SK-N-SH (cell line): ENCODE measurements around the gene LRRC2. TPM values are rescaled to one million over a fixed set of nuclear protein-coding genes. Genes with fewer than 3 reads are reported as not detected.

Experiments
- CTCF ChIA-PET: fragments of 300-600, 350-600 bp; formaldehyde crosslinking; extraction: SDS; loops from one replicate; lab custom pipeline; 2021; lab: Yijun Ruan, JAX
- POLR2A ChIA-PET: fragments of 350-600 bp; sonication (Branson Sonifier 250); formaldehyde crosslinking; extraction: SDS; loops from one replicate; lab custom pipeline; 2020; ENCODE audit warnings: antibody characterized with exemption, inconsistent platforms; lab: Yijun Ruan, JAX
- DNase-seq: peaks from one replicate; pipeline ENCODE4 v3.0.0; 2012
- H2AFZ ChIP-seq: fragments of 200-600 bp; sonication (generic); 2 replicates; pipeline ENCODE4 v1.8.1; 2016; ENCODE audit warnings: antibody characterized with exemption, mild to moderate bottlenecking, low read depth
- H3F3A ChIP-seq: fragments of 200-600 bp; sonication (generic); replicated peaks from 2 replicates; pipeline ENCODE3; 2016; ENCODE audit warnings: antibody characterized with exemption, mild to moderate bottlenecking; ENCODE audit not compliant: insufficient read depth
- H3K27ac ChIP-seq, 2 experiments: fragments of 200-500 bp in 1 of 2; fragments of 200-600 bp in 1 of 2; sonication (Bioruptor generic) in 1 of 2; sonication (generic), shearing (Covaris generic) in 1 of 2; 2 replicates each; pipeline versions ENCODE4 v1.5.1 to v1.6.1; 2014 to 2016; ENCODE audit warnings: low read depth in 2 of 2, inconsistent platforms in 1 of 2, low read length in 1 of 2, mild to moderate bottlenecking in 1 of 2, mixed read lengths in 1 of 2
- H3K27me3 ChIP-seq: fragments of 200-600 bp; sonication (generic), shearing (Covaris generic); 2 replicates; pipeline ENCODE4 v1.6.1; 2016; ENCODE audit warnings: mixed run types; ENCODE audit not compliant: insufficient read depth
- H3K36me3 ChIP-seq, 2 experiments: fragments of 200-500 bp in 1 of 2; fragments of 200-600 bp in 1 of 2; sonication (Bioruptor generic) in 1 of 2; sonication (generic) in 1 of 2; replicated peaks in 1 of 2; 2 replicates each; pipeline versions ENCODE3 to v1.5.1; 2014 to 2016; ENCODE audit warnings: low read length in 1 of 2, mild to moderate bottlenecking in 1 of 2; ENCODE audit not compliant: insufficient read depth in 2 of 2, control insufficient read depth in 1 of 2
- H3K4me1 ChIP-seq, 2 experiments: fragments of 200-500 bp in 1 of 2; fragments of 200-600 bp in 1 of 2; sonication (Bioruptor generic) in 1 of 2; sonication (generic), shearing (Covaris generic) in 1 of 2; 2 replicates each; pipeline versions ENCODE4 v1.5.1 to v1.6.1; 2014 to 2016; ENCODE audit warnings: low read depth in 1 of 2, low read length in 1 of 2, mixed run types in 1 of 2; ENCODE audit not compliant: insufficient read depth in 2 of 2, control insufficient read depth in 1 of 2
- H3K4me2 ChIP-seq: fragments of 200-600 bp; sonication (generic), shearing (Covaris generic); 2 replicates; pipeline ENCODE4 v1.6.1; 2017; ENCODE audit warnings: mixed run types
- H3K4me3 ChIP-seq, 2 experiments: fragments of 200-500 bp in 1 of 2; fragments of 200-600 bp in 1 of 2; sonication (Bioruptor generic) in 1 of 2; sonication (generic), shearing (Covaris generic) in 1 of 2; 2 replicates each; pipeline versions ENCODE4 v1.5.1 to v1.8.1; 2014 to 2016; ENCODE audit warnings: low read depth in 2 of 2, inconsistent platforms in 1 of 2, low read length in 1 of 2, mild to moderate bottlenecking in 1 of 2, mixed read lengths in 1 of 2, moderate library complexity in 1 of 2
- H3K79me2 ChIP-seq: fragments of 200-600 bp; sonication (generic); 2 replicates; pipeline ENCODE4 v1.8.1; 2017; ENCODE audit warnings: mild to moderate bottlenecking; ENCODE audit not compliant: insufficient read depth
- H3K9ac ChIP-seq: fragments of 200-600 bp; sonication (generic); 2 replicates; pipeline ENCODE4 v1.6.1; 2017; ENCODE audit warnings: mixed run types
- H3K9me2 ChIP-seq: fragments of 200-600 bp; sonication (generic); 2 replicates; pipeline ENCODE4 v1.6.1; 2017; ENCODE audit warnings: mixed run types
- H3K9me3 ChIP-seq: fragments of 200-600 bp; sonication (generic); 2 replicates; pipeline ENCODE4 v1.6.1; 2017; ENCODE audit warnings: mixed run types, mild to moderate bottlenecking, moderate library complexity
- H4K20me1 ChIP-seq: fragments of 200-600 bp; sonication (generic); 2 replicates; pipeline ENCODE4 v1.6.1; 2017; ENCODE audit warnings: mild to moderate bottlenecking, mixed run types; ENCODE audit not compliant: insufficient read depth
- ELF1 ChIP-seq: IDR thresholded peaks from 2 replicates; pipeline ENCODE4 v1.4.0; 2012
- FOXM1 ChIP-seq: IDR thresholded peaks from 2 replicates; pipeline ENCODE4 v1.4.0; 2012; ENCODE audit warnings: low read depth, mild to moderate bottlenecking
- GATA2 ChIP-seq: sonication (generic); formaldehyde crosslinking; IDR thresholded peaks from 2 replicates; pipeline ENCODE4 v1.5.0; 2020; ENCODE audit warnings: mild to moderate bottlenecking, missing genetic modification reagents
- NRF1 ChIP-seq: IDR thresholded peaks from 2 replicates; pipeline ENCODE4 v1.6.1; 2012; ENCODE audit warnings: low read depth, mild to moderate bottlenecking, low read length
- REST ChIP-seq: IDR thresholded peaks from 2 replicates; pipeline ENCODE4 v1.6.1; 2012; ENCODE audit warnings: mild to moderate bottlenecking, low read depth, low read length, moderate library complexity
- RXRA ChIP-seq: IDR thresholded peaks from 2 replicates; pipeline ENCODE4 v1.4.0; 2012; ENCODE audit warnings: low read depth, mild to moderate bottlenecking, borderline replicate concordance
- SMC3 ChIP-seq: IDR thresholded peaks from 2 replicates; pipeline ENCODE4 v1.6.1; 2012; ENCODE audit warnings: low read depth, low read length, improper control_type of control experiment
- TAF1 ChIP-seq: IDR thresholded peaks from 2 replicates; pipeline ENCODE4 v1.6.1; 2012; ENCODE audit warnings: low read depth, mild to moderate bottlenecking, low read length, moderate library complexity, borderline replicate concordance
- TEAD4 ChIP-seq: IDR thresholded peaks from 2 replicates; pipeline ENCODE4 v1.4.0; 2012; ENCODE audit warnings: mild to moderate bottlenecking, borderline replicate concordance; ENCODE audit not compliant: insufficient read depth
- USF2 ChIP-seq: fragments of 150-350 bp; IDR thresholded peaks from 2 replicates; pipeline ENCODE4 v1.6.1; 2017; ENCODE audit warnings: antibody characterized with exemption, low read length, low read depth, borderline replicate concordance
- WGBS: methylation state at CpG from one replicate; pipeline ENCODE4 v1.1.6; 2017; ENCODE audit warnings: low lambda C conversion rate; 5-methylcytosine and 5-hydroxymethylcytosine counted together
- polyA plus RNA-seq, 3 experiments: library from polyadenylated mRNA; depleted of rRNA; stranded (reverse); fragments of >200 nt; gene quantifications; 2 replicates each; pipeline ENCODE4 v1.2.3, GENCODE V29; 2012
- TF ChIP-seq, protein P1 (sequence below): IDR thresholded peaks from 2 replicates; pipeline ENCODE4 v1.4.0; 2012; ENCODE audit warnings: low read depth, borderline replicate concordance

The LRRC2 gene
- polyA plus RNA-seq, 1 of the 3 experiments (the other 2 are of a cell fraction), result 0.13 TPM

DNA sequence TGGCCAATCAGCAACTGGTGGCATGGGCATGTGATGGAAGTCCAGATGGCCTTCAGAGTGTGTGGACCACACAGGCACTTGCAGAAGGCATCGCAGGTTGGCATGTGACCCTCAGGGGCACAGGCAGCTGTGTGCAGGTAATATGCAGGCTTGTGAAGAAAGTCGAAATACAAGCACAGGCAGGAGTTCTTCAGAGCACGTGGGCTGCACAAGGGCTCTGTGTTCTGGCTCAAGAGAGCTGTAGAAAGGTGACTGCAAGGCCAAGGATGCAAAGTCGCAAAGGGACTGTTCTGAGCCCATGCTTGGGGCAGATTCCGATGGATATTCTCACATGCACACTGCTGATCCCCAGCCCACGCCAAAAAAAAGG lies 8.3 kb downstream of the LRRC2 start:
- no peak for DNase-seq
- Histone ChIP-seq H3F3A (peaks cover 4% of the 10 kb centered on the region), H3K9ac (no peak overlapping the region), H3K4me3 (no peak overlapping the region), H3K4me2 (no peak overlapping the region), H3K79me2 (no peaks in the 10 kb centered on the region), H3K27ac (no peak overlapping the region; a peak in 1 of 4 replicates), H3K9me3 (0 out of 2 replicates have a peak, but pooled peaks cover 8% of the 10 kb centered on the region), H3K4me1 (peaks cover 0 to 15% of the 10 kb centered on the region in 2 experiments; a peak in 2 of 4 replicates), H3K9me2 (no peaks in the 10 kb centered on the region), H3K36me3 (no peaks in the 10 kb centered on the region), H2AFZ (no peak overlapping the region), H4K20me1 (no peaks in the 10 kb centered on the region), H3K27me3 (no peaks in the 10 kb centered on the region)
- TF ChIP-seq RXRA (no peak), SMC3 (no peak), TEAD4 (no peak), GATA2 (CRISPR knock-in tag) (no peak), USF2 (no peak), TAF1 (no peak), NRF1 (no peak), REST (no peak), FOXM1 (no peak), ELF1 (no peak)
- TF ChIP-seq, protein P1, sequence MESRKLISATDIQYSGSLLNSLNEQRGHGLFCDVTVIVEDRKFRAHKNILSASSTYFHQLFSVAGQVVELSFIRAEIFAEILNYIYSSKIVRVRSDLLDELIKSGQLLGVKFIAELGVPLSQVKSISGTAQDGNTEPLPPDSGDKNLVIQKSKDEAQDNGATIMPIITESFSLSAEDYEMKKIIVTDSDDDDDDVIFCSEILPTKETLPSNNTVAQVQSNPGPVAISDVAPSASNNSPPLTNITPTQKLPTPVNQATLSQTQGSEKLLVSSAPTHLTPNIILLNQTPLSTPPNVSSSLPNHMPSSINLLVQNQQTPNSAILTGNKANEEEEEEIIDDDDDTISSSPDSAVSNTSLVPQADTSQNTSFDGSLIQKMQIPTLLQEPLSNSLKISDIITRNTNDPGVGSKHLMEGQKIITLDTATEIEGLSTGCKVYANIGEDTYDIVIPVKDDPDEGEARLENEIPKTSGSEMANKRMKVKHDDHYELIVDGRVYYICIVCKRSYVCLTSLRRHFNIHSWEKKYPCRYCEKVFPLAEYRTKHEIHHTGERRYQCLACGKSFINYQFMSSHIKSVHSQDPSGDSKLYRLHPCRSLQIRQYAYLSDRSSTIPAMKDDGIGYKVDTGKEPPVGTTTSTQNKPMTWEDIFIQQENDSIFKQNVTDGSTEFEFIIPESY, result no peak
- ChIA-PET CTCF (interaction anchor here (0.7 to 10.9 kb wide), 31 partner anchors 9 to 351 kb away, joined by 3 to 223 read pairs (median 4); no protein-coding TSS in a partner anchor), POLR2A (interaction anchor here (0.6 kb wide), 2 partner anchors 8 to 366 kb away, joined by 3 to 4 read pairs; no protein-coding TSS in a partner anchor)
- WGBS, result 60% methylated on average over 5 of the region's 6 CpGs
